GM10266 (cell line): Measurements from ENCODE around the gene FAM83G.

Experiments
- DNase-seq: peaks from one replicate; pipeline ENCODE4 v3.0.0; 2012; ENCODE audit errors: extremely low spot score
- CTCF ChIP-seq: IDR thresholded peaks from 2 replicates; pipeline ENCODE4 v1.5.1; 2012; ENCODE audit warnings: mild to moderate bottlenecking, low read depth; ENCODE audit not compliant: control insufficient read depth, insufficient read depth; ENCODE audit errors: missing control alignments

The FAM83G gene

GRCh38 chr17:18985475-18985874, 19.1 kb downstream of the FAM83G start:
- TF ChIP-seq CTCF = no peak
- DNase-seq = no peak

GRCh38 chr17:18984273-18985114, 20.1 kb downstream of the FAM83G start:
- no peak for DNase-seq
- TF ChIP-seq CTCF = no peak

- TF ChIP-seq CTCF = no peak
- no peak for DNase-seq
Observed at GRCh38 chr17:18981642-18982424, 22.7 kb downstream of the FAM83G start.

GRCh38 chr17:18981335-18981641, 23.3 kb downstream of the FAM83G start:
- DNase-seq = no peak

GRCh38 chr17:18980682-18981334, 23.8 kb downstream of the FAM83G start:
- no peak for TF ChIP-seq CTCF
- DNase-seq = no peak

More at GRCh38 chr17:18981335-18981641, 23.3 kb downstream of the FAM83G start:
- no peak for TF ChIP-seq CTCF

GRCh38 chr17:18978655-18979054, 25.9 kb downstream of the FAM83G start:
- DNase-seq = no peak
- TF ChIP-seq CTCF = no peak
